Measurements from ENCODE around the gene DHRS7C. TPM values are rescaled to one million over a fixed set of nuclear protein-coding genes. Genes with fewer than 3 reads are reported as not detected.

The DHRS7C gene, protein sequence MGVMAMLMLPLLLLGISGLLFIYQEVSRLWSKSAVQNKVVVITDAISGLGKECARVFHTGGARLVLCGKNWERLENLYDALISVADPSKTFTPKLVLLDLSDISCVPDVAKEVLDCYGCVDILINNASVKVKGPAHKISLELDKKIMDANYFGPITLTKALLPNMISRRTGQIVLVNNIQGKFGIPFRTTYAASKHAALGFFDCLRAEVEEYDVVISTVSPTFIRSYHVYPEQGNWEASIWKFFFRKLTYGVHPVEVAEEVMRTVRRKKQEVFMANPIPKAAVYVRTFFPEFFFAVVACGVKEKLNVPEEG
- not detected in 2 replicates for total RNA-seq

DNA sequence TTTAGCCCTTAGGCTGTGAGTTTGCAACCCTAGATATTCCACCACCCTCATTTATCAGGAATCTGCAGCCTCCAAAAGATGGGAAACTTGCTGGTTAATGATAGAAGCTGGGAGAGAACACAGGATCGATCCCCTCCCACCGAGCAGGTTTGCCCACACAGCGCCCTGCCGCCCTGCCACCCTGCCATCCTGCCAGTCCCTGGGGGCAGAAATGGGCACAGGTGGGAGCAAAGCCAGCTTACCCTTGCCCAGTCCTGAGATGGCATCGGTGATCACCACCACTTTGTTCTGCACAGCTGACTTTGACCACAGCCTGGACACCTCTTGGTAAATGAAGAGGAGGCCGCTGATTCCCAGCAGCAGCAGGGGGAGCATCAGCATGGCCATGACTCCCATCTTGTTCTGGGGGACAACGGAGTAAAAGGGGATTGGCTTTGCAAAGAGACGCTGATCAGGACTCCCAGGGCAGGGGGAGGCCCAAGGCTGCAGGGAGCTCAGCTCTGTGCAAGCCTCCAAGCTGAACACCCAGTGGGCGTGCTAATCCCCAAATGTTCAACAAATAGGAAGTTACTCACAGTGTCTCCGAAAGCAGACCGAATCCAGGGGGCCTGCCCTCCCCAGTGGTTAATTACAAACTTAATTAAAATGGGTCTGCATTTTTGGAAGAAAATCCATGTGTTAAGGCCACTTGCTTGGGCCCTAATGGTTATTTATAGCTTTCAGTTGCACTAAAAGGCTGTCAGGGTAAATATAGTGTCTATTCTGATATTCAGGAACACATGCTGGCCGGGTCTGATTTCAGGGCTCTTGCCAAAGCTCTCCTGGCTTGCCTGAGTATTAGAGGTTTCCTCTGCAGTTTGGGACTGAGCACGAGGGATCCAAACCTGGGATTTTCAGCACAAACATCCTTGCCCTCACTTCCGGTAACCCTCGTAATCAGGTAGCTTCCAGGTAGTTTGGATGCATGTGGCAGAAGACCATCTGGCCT, at the start of gene DHRS7C:
TSS of gene DHRS7C (minus strand) at position 704 of the 988 bp plus-strand sequence. CDS start at position 396, 308 bp downstream.

DNA sequence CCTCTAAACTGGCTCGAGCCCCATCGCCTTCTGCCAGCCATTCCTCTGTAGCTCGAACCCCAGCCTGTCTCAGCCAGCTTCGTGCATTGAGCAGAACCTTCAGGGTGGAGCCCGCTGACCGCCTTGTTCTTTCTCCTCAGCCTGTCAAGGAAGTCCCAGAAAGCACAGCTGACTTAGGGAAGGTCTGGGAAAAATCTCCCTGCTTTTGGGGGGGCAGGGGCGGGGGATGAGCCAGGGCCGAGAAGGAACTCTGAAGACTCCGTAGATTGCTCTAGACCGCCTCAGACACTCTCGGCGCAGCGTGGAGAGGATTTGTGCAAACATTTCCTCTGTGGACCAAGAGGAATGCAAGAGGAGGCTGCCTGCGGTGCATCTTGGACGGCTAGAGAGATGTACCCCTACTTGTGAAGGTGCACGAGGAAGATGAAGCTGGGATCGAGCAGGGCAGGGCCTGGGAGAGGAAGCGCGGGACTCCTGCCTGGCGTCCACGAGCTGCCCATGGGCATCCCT, 34.3 kb upstream of the DHRS7C start, which contains the start of gene GLP2R:
TSS of gene GLP2R (plus strand) at position 284 of the 510 bp plus-strand sequence. CDS start at position 424, 140 bp downstream.

DNA sequence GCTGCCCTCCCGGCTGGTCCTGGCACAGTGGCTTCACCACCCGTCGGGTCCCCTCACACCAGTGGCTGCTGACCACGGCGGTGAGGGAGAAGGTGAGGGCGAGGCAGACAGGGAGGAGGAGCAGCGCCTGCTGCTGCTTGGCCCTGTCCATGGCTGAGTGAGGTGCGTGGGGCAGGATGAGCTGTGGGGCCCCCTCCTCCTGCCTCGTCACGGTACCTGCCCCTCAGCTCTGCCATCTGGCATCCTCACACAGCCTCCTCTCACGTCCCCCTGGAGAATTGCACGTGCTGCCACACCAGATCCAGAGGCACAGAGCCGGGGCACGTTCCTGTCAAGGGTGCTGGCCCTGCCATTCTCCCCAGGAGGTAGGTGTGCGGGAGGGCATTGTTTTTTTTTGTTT, 30.5 kb upstream of the DHRS7C start, which contains the start of gene GSG1L2:
TSS of gene GSG1L2 (minus strand) at position 159 of the 400 bp plus-strand sequence. CDS start at position 151, 8 bp downstream.

Other genes with a start within 250 kb of the DHRS7C start
- 84.1 and 94.6 TPM in 2 replicates for gene STX8, start 215.8 kb downstream of the DHRS7C start, total RNA-seq
- 0.39 and 0.65 TPM in 2 replicates for gene CFAP52, start 214.9 kb downstream of the DHRS7C start, total RNA-seq
- gene USP43, start 146.1 kb downstream of the DHRS7C start, total RNA-seq: 0.26 and 0.32 TPM in 2 replicates
- gene GSG1L2, start 30.5 kb upstream of the DHRS7C start, total RNA-seq: not detected in 2 replicates
- gene GLP2R, start 34.3 kb upstream of the DHRS7C start, total RNA-seq: 0.13 and 0.22 TPM in 2 replicates
- gene RCVRN, start 113.7 kb upstream of the DHRS7C start, total RNA-seq: 0.32 TPM in 1 of 2 replicates, not detected in the other

Data from articular chondrocyte of knee joint (primary cell).